GM12864 (cell line): Measurements from ENCODE around the gene QRICH2.
"Not testable (repeated sequence)": the region's sequence is repeated elsewhere in the genome, so short reads cannot be mapped to it uniquely, and the experiment has no call there.

Experiments used
- DNase-seq: peaks from one replicate; pipeline ENCODE4 v3.0.0-alpha.2; 2011; ENCODE audit warnings: low read depth
- H3K4me3 ChIP-seq: 2 replicates; pipeline ENCODE4 v1.5.1; 2011; ENCODE audit warnings: mild to moderate bottlenecking, low read depth, low read length, control low read depth
- TF ChIP-seq, protein P1 (sequence below): IDR thresholded peaks from 2 replicates; pipeline ENCODE4 v1.5.1; 2011; ENCODE audit warnings: low read depth, mild to moderate bottlenecking, moderate library complexity, low read length, control low read depth, inconsistent platforms; ENCODE audit errors: missing control alignments

QRICH2 gene

DNA sequence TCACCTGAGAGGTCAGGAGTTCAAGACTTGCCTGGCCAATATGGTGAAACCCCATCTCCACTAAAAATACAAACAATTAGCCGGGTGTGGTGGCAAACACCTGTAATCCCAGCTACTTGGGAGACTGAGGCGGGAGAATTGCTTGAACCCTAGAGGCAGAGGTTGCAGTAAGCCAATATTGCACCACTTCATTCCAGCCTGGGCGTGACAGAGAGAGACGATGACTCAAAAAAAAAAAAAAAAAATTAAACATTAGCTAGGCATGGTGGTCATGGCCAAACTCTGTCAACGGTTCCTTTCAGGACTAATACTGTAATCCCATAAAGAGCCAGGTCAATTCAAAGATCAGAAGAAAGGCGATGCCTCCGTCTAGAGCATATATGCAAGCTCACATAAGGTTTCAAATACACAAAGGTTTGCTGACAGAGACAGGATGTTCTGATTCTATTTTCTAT lies 70.2 kb downstream of the QRICH2 start:
- TF ChIP-seq, protein P1, sequence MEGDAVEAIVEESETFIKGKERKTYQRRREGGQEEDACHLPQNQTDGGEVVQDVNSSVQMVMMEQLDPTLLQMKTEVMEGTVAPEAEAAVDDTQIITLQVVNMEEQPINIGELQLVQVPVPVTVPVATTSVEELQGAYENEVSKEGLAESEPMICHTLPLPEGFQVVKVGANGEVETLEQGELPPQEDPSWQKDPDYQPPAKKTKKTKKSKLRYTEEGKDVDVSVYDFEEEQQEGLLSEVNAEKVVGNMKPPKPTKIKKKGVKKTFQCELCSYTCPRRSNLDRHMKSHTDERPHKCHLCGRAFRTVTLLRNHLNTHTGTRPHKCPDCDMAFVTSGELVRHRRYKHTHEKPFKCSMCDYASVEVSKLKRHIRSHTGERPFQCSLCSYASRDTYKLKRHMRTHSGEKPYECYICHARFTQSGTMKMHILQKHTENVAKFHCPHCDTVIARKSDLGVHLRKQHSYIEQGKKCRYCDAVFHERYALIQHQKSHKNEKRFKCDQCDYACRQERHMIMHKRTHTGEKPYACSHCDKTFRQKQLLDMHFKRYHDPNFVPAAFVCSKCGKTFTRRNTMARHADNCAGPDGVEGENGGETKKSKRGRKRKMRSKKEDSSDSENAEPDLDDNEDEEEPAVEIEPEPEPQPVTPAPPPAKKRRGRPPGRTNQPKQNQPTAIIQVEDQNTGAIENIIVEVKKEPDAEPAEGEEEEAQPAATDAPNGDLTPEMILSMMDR = no peak
- H3K4me3 ChIP-seq = no peak overlapping the region
- no peak for DNase-seq

DNA sequence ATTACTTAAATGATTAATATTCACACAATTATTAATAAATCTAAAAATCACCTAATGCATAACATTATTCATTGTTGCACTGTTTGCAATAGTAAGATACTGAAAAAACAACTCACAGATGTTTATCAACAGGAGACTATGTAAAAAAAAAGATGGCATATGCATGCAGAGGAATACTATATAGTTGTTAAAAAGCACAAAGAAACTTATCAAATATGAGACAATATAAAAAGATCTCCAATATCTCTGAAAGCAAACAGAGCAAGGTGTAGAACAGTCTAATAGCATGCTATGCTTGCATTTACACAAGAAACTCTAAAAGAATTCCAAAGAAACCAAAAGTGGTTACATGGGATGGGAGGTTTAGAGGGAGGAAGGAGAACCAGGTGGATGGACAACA lies 71.5 kb downstream of the QRICH2 start:
- H3K4me3 ChIP-seq = no peak overlapping the region
- DNase-seq = no peak
- TF ChIP-seq, protein P1 = no peak

DNA sequence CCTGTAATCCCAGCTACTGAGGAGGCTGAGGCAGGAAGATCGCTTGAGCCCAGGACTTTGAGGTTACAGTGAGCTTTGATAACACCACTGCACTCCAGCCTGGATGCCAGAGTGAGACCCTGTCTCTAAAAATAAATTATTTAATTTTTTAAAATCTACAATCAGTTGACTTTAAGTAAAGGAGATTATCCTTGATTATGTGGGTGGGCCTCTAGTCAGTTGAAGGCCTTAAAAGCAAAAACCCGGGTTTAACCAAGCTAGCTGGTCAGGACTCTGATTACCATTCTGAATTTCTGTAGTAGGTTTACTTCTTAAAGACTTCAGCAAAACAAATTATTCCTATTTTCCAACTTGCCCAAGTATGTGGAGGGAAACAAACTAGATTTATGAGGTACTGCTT lies 72.2 kb downstream of the QRICH2 start:
- TF ChIP-seq, protein P1 = no peak
- H3K4me3 ChIP-seq = no peak overlapping the region
- no peak for DNase-seq

DNA sequence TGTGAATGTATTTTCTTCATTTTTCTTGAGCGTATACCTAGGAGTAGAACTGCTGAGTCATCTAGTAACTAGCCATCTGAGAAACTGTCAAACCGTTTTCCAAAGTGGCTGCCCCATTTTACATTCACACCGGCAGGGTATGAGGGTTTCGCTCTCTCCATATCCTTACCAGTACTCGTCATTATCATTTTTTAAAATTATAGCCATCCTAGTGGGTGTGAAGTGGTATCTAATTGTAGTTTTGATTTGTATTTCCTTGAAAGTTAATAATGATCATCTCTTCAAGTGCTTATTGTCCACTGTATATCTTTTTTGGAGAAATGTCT lies 73.8 kb downstream of the QRICH2 start:
- no peak overlapping the region for H3K4me3 ChIP-seq
- DNase-seq = peak; percentile 39
- TF ChIP-seq, protein P1 = no peak

DNA sequence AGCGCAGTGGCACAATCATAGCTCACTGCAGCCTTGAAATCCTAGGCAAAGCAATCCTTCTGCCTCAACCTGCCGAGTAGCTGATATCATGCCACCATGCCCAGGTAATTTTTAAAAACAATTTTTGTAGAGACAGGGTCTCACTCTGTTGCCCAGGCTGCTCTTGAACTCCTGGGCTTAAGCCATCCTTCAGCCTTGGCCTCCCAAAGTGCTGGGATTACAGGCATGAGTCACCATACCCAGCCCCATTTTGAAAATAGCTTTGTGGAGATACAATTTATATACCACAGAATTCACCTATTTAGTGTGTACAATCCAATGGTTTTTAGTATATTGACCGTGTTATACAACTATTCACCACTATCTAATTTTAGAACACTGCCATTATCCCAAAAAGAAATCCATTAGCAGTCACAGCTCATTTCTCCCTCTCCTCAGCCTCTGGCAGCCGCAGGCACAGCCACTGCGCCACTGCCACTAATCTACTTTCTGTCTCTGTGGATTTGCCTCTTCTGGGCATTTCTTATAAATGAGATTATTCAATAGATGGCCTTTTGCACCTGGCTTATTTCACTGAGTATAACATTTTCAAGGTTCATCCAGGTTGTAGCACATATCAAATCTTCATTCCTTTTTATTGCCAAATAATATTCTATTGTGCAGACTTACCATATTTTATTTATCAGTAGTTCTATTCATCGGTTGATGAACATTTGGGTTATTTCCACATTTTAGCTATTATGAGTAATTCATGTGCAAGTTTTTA lies 74.3 kb downstream of the QRICH2 start:
- no peak overlapping the region for H3K4me3 ChIP-seq
- no peak for DNase-seq
- TF ChIP-seq, protein P1 = no peak

DNA sequence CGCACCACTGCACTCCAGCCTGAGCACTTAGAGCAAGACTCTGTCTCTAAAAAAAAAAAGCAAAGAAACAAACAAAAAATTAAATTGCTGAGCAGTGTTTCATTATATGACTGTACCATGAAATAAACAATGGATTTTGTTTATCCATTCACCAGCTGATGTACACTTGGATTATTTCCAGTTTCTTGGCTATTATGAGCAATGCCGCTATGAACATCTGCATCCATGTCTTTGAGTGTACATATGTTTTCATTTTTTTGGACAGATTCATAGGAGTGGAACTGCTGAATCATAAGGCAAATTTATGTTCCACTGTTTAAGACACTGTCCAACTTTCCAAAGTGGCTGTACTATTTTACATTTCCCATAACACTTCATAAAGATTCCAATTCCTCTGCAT lies 75.7 kb downstream of the QRICH2 start:
- DNase-seq = no peak
- H3K4me3 ChIP-seq = no peak overlapping the region
- TF ChIP-seq, protein P1 = no peak

DNA sequence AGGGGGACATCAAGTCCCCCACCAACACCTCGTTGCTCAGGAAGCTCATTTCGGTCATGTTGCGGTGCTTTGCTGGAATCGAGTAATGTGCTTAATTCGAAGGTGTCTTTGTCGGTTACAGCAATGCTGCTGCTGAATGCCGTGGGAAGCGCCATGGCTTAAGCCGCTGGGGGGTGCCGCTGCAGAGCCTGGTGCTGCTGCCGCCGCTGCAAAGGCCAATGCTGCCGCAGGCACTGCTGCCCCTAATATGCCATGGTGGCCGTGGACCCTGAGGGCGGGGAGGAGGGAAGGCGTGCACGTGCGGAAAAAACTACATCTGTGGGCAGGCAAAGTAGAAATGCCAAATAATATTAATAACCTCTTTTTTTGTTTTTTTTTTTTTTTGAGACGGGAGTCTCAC lies 81.3 kb downstream of the QRICH2 start:
- H3K4me3 ChIP-seq, DNase-seq: not testable (repeated sequence)

DNA sequence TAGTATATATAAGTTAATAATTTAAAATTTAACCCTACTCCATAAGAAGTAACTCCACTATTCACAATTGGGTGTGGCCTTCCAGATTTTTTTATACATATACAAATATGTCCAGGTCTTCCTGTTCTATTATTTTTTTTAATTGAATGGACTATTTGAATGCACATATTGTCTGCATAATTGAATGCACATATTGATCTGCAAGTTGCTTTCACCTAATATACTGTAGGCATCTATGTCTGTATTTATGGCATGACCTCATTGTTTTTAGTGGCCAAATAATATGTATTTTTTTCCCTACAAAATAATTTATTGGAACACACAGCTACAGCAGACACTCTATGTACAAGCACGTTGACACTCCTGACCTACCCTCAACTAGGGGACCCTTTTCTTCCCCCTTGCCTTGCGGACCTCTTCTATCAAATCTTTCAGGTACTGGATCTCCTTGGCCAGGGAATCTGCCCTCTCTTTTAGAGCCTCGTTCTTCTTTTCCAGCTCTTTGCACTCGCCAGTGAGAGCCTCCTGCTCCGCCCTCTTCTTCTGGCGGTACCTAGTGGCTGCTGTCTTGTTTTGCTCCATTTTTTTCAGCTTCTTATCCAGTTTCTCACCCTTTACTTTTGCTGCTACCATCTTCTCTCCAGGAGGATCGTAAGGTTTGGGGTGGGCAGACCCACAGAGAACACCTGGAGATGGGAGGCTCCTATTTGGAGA lies 82.5 kb downstream of the QRICH2 start:
- H3K4me3 ChIP-seq, DNase-seq: not testable (repeated sequence)
